GM23338 (cell line): ENCODE data around the gene KCNMA1. TPM values are rescaled to one million over a fixed set of nuclear protein-coding genes. Genes with fewer than 3 reads are reported as not detected.

Source experiments
- ATAC-seq: fragments of 200-7000 bp; cut with Tn5 transposase; 3 replicates; pipeline ENCODE4 v1.9.1; 2020
- DNase-seq: peaks from one replicate; pipeline ENCODE4 v3.0.0-alpha.2; 2015; ENCODE audit warnings: low spot score
- H2AFZ ChIP-seq: fragments of 200-600 bp; sonication (generic); 2 replicates; pipeline ENCODE4 v1.8.0; 2016; ENCODE audit warnings: antibody characterized with exemption, mild to moderate bottlenecking, moderate library complexity
- H3F3A ChIP-seq: fragments of 200-600 bp; sonication (generic); replicated peaks from 2 replicates; pipeline ENCODE4 v1.8.0; 2017; ENCODE audit warnings: antibody characterized with exemption, mixed run types, low read depth
- H3K27ac ChIP-seq: fragments of 200-600 bp; sonication (generic); 2 replicates; pipeline ENCODE4 v1.6.1; 2016; ENCODE audit warnings: low read depth
- H3K27me3 ChIP-seq: fragments of 200-600 bp; sonication (generic); 2 replicates; pipeline ENCODE4 v1.8.0; 2016; ENCODE audit warnings: mild to moderate bottlenecking, mixed run types, moderate library complexity; ENCODE audit not compliant: insufficient read depth
- H3K36me3 ChIP-seq: fragments of 200-600 bp; sonication (generic); 2 replicates; pipeline ENCODE4 v1.8.0; 2016; ENCODE audit warnings: mild to moderate bottlenecking; ENCODE audit not compliant: insufficient read depth
- H3K4me1 ChIP-seq: fragments of 200-600 bp; sonication (generic); 2 replicates; pipeline ENCODE4 v1.8.0; 2016; ENCODE audit warnings: mild to moderate bottlenecking, moderate library complexity; ENCODE audit not compliant: insufficient read depth
- H3K4me2 ChIP-seq: fragments of 200-600 bp; sonication (generic); 2 replicates; pipeline ENCODE4 v1.7.1; 2017; ENCODE audit warnings: mixed run types
- H3K4me3 ChIP-seq: fragments of 200-600 bp; sonication (generic); 2 replicates; pipeline ENCODE4 v1.6.1; 2016; ENCODE audit warnings: mixed run types
- H3K79me2 ChIP-seq: fragments of 200-600 bp; sonication (generic); replicated peaks from 2 replicates; pipeline ENCODE4 v1.8.0; 2017; ENCODE audit warnings: mild to moderate bottlenecking; ENCODE audit not compliant: insufficient read depth
- H3K9me2 ChIP-seq: fragments of 200-600 bp; sonication (generic); 2 replicates; pipeline ENCODE4 v1.8.0; 2017; ENCODE audit not compliant: insufficient read depth
- H4K20me1 ChIP-seq: fragments of 200-600 bp; sonication (generic); replicated peaks from 2 replicates; pipeline ENCODE4 v1.8.0; 2017; ENCODE audit warnings: mild to moderate bottlenecking; ENCODE audit not compliant: insufficient read depth
- H3K27ac Mint-ChIP-seq: 2 replicates; pipeline ENCODE4 v1.8.0; 2020; ENCODE audit warnings: inconsistent platforms, mild to moderate bottlenecking, moderate library complexity, mixed read lengths
- H3K27me3 Mint-ChIP-seq: 3 replicates; pipeline ENCODE4 v1.8.0; 2022; ENCODE audit warnings: low read depth, mild to moderate bottlenecking, moderate library complexity, mixed read lengths, inconsistent platforms; ENCODE audit not compliant: insufficient read depth, poor library complexity
- H3K36me3 Mint-ChIP-seq: 3 replicates; pipeline ENCODE4 v1.8.0; 2021; ENCODE audit warnings: low read depth, mild to moderate bottlenecking, inconsistent platforms, moderate library complexity, mixed read lengths
- H3K4me1 Mint-ChIP-seq: 3 replicates; pipeline ENCODE4 v1.8.0; 2020; ENCODE audit warnings: mild to moderate bottlenecking, inconsistent platforms, mixed read lengths
- H3K4me3 Mint-ChIP-seq: 3 replicates; pipeline ENCODE4 v1.8.0; 2021; ENCODE audit warnings: moderate library complexity, mild to moderate bottlenecking, inconsistent platforms, mixed read lengths
- H3K9me3 Mint-ChIP-seq: 3 replicates; pipeline ENCODE4 v1.8.0; 2020; ENCODE audit warnings: moderate library complexity, mild to moderate bottlenecking, inconsistent platforms, mixed read lengths
- CREB1 ChIP-seq: fragments of 250-450 bp; sonication (Bioruptor Pico); IDR thresholded peaks from 2 replicates; pipeline ENCODE4 v1.5.0; 2020; ENCODE audit warnings: low read depth, mild to moderate bottlenecking, moderate library complexity
- ETS1 ChIP-seq: IDR thresholded peaks from 2 replicates; pipeline ENCODE4 v1.6.1; 2016; ENCODE audit warnings: antibody characterized with exemption
- EZH2 ChIP-seq: fragments of 200-600 bp; sonication (generic); IDR thresholded peaks from one replicate; pipeline ENCODE4 v1.8.0; 2017; ENCODE audit warnings: antibody characterized with exemption, mild to moderate bottlenecking, low read depth; ENCODE audit not compliant: unreplicated experiment
- EZH2phosphoT487 ChIP-seq: fragments of 200-600 bp; sonication (generic); IDR thresholded peaks from one replicate; pipeline ENCODE4 v1.8.1; 2018; ENCODE audit warnings: antibody characterized with exemption; ENCODE audit not compliant: unreplicated experiment
- JUNB ChIP-seq: IDR thresholded peaks from one replicate; pipeline ENCODE4 v1.6.1; 2016; ENCODE audit warnings: antibody characterized with exemption; ENCODE audit not compliant: unreplicated experiment
- NANOG ChIP-seq: IDR thresholded peaks from 2 replicates; pipeline ENCODE4 v1.6.1; 2016; ENCODE audit warnings: antibody characterized with exemption, borderline replicate concordance
- POLR2AphosphoS5 ChIP-seq: IDR thresholded peaks from 2 replicates; pipeline ENCODE4 v1.6.1; 2016; ENCODE audit warnings: antibody characterized with exemption, low read depth
- REST ChIP-seq: IDR thresholded peaks from one replicate; pipeline ENCODE4 v1.6.1; 2018; ENCODE audit warnings: antibody characterized with exemption; ENCODE audit not compliant: unreplicated experiment
- STAT1 ChIP-seq: IDR thresholded peaks from one replicate; pipeline ENCODE4 v1.6.1; 2016; ENCODE audit warnings: antibody characterized with exemption; ENCODE audit not compliant: unreplicated experiment
- ZNF114 ChIP-seq: fragments of 250-450 bp; sonication (Bioruptor Pico); IDR thresholded peaks from 2 replicates; pipeline ENCODE4 v1.5.0; 2020; ENCODE audit warnings: mild to moderate bottlenecking, moderate library complexity
- ZNF331 ChIP-seq: fragments of 250-450 bp; sonication (Bioruptor Pico); IDR thresholded peaks from 2 replicates; pipeline ENCODE4 v1.5.0; 2020; ENCODE audit warnings: low read depth, mild to moderate bottlenecking, moderate library complexity
- polyA plus RNA-seq: library from polyadenylated mRNA; unstranded; fragments of >200 nt; fragmentation: Nextera tagmentation; extraction: Ambion mirVana; gene quantifications from 2 replicates; pipeline ENCODE4 v1.2.1, GENCODE V29; 2016
- total RNA-seq: library from RNA; depleted of rRNA; stranded (reverse); fragments of >200 nt; shearing (Covaris generic); gene quantifications from 2 replicates; pipeline ENCODE4 v1.2.3, GENCODE V29; 2014
- TF ChIP-seq, protein P1 (sequence below): fragments of 250-450 bp; sonication (Bioruptor Pico); IDR thresholded peaks from 2 replicates; pipeline ENCODE4 v1.5.0; 2020; ENCODE audit warnings: mild to moderate bottlenecking, moderate library complexity
- TF ChIP-seq, protein P2 (sequence below), 2 experiments: fragments of 200-600 bp in 1 of 2; sonication (generic) in 1 of 2; conservative IDR thresholded peaks; 2 replicates each; pipeline versions ENCODE4 v1.5.1 to v1.6.1; 2016 to 2017; ENCODE audit warnings: antibody characterized with exemption in 2 of 2, low read depth in 2 of 2, mild to moderate bottlenecking in 2 of 2, moderate library complexity in 1 of 2

Gene KCNMA1
- total and polyA plus RNA-seq, 2 experiments from 2014 or later = 8.2 to 9.0 TPM

GRCh38 chr10:77590344-77591237, 47.0 kb downstream of the KCNMA1 start:
- ATAC-seq = no peak
- no peaks in the 10 kb centered on the region; the same call in 1 of the 2 replicates for H3K36me3 ChIP-seq
- no peak for TF ChIP-seq EZH2phosphoT487
- TF ChIP-seq, protein P1, sequence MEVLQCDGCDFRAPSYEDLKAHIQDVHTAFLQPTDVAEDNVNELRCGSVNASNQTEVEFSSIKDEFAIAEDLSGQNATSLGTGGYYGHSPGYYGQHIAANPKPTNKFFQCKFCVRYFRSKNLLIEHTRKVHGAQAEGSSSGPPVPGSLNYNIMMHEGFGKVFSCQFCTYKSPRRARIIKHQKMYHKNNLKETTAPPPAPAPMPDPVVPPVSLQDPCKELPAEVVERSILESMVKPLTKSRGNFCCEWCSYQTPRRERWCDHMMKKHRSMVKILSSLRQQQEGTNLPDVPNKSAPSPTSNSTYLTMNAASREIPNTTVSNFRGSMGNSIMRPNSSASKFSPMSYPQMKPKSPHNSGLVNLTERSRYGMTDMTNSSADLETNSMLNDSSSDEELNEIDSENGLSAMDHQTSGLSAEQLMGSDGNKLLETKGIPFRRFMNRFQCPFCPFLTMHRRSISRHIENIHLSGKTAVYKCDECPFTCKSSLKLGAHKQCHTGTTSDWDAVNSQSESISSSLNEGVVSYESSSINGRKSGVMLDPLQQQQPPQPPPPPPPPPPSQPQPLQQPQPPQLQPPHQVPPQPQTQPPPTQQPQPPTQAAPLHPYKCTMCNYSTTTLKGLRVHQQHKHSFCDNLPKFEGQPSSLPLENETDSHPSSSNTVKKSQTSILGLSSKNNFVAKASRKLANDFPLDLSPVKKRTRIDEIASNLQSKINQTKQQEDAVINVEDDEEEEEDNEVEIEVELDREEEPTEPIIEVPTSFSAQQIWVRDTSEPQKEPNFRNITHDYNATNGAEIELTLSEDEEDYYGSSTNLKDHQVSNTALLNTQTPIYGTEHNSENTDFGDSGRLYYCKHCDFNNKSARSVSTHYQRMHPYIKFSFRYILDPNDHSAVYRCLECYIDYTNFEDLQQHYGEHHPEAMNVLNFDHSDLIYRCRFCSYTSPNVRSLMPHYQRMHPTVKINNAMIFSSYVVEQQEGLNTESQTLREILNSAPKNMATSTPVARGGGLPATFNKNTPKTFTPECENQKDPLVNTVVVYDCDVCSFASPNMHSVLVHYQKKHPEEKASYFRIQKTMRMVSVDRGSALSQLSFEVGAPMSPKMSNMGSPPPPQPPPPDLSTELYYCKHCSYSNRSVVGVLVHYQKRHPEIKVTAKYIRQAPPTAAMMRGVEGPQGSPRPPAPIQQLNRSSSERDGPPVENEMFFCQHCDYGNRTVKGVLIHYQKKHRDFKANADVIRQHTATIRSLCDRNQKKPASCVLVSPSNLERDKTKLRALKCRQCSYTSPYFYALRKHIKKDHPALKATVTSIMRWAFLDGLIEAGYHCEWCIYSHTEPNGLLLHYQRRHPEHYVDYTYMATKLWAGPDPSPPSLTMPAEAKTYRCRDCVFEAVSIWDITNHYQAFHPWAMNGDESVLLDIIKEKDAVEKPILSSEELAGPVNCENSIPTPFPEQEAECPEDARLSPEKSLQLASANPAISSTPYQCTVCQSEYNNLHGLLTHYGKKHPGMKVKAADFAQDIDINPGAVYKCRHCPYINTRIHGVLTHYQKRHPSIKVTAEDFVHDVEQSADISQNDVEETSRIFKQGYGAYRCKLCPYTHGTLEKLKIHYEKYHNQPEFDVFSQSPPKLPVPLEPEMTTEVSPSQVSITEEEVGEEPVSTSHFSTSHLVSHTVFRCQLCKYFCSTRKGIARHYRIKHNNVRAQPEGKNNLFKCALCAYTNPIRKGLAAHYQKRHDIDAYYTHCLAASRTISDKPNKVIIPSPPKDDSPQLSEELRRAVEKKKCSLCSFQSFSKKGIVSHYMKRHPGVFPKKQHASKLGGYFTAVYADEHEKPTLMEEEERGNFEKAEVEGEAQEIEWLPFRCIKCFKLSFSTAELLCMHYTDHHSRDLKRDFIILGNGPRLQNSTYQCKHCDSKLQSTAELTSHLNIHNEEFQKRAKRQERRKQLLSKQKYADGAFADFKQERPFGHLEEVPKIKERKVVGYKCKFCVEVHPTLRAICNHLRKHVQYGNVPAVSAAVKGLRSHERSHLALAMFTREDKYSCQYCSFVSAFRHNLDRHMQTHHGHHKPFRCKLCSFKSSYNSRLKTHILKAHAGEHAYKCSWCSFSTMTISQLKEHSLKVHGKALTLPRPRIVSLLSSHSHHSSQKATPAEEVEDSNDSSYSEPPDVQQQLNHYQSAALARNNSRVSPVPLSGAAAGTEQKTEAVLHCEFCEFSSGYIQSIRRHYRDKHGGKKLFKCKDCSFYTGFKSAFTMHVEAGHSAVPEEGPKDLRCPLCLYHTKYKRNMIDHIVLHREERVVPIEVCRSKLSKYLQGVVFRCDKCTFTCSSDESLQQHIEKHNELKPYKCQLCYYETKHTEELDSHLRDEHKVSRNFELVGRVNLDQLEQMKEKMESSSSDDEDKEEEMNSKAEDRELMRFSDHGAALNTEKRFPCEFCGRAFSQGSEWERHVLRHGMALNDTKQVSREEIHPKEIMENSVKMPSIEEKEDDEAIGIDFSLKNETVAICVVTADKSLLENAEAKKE (CRISPR knock-in tag) = no peak
- TF ChIP-seq STAT1 = no peak
- no peak for TF ChIP-seq ETS1
- TF ChIP-seq POLR2AphosphoS5 = no peak
- no peak for TF ChIP-seq REST
- TF ChIP-seq, protein P2, sequence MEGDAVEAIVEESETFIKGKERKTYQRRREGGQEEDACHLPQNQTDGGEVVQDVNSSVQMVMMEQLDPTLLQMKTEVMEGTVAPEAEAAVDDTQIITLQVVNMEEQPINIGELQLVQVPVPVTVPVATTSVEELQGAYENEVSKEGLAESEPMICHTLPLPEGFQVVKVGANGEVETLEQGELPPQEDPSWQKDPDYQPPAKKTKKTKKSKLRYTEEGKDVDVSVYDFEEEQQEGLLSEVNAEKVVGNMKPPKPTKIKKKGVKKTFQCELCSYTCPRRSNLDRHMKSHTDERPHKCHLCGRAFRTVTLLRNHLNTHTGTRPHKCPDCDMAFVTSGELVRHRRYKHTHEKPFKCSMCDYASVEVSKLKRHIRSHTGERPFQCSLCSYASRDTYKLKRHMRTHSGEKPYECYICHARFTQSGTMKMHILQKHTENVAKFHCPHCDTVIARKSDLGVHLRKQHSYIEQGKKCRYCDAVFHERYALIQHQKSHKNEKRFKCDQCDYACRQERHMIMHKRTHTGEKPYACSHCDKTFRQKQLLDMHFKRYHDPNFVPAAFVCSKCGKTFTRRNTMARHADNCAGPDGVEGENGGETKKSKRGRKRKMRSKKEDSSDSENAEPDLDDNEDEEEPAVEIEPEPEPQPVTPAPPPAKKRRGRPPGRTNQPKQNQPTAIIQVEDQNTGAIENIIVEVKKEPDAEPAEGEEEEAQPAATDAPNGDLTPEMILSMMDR (conservative IDR thresholded peaks at IDR 0.05; ENCODE audit: low read depth in 2 of 2) = no peak
- no peak for TF ChIP-seq CREB1 (CRISPR knock-in tag)
- no peak for TF ChIP-seq EZH2
- TF ChIP-seq ZNF331 = no peak
- TF ChIP-seq NANOG = no peak
- TF ChIP-seq ZNF114 (CRISPR knock-in tag) = no peak
- TF ChIP-seq JUNB = no peak

More at GRCh38 chr10:77590344-77591237, 47.0 kb downstream of the KCNMA1 start:
- H2AFZ ChIP-seq = no peak overlapping the region
- no peak overlapping the region for H3K4me3 Mint-ChIP-seq
- peaks cover 2% of the 10 kb centered on the region for H3K27me3 Mint-ChIP-seq
- no peaks in the 10 kb centered on the region for H3K9me3 Mint-ChIP-seq
- H3K27me3 ChIP-seq = no peaks in the 10 kb centered on the region
- peak overlapping the region; percentile 74 for H3K27ac Mint-ChIP-seq
- peaks cover 12% of the 10 kb centered on the region for H3K4me1 Mint-ChIP-seq
- H3K4me3 ChIP-seq = no peak overlapping the region
- DNase-seq = no peak
- H3K4me1 ChIP-seq = peaks cover 7% of the 10 kb centered on the region; the same call in 1 of the 2 replicates
- no peaks in the 10 kb centered on the region; the same call in 1 of the 2 replicates for H3K79me2 ChIP-seq
- no peak overlapping the region for H3K4me2 ChIP-seq
- peaks cover 2% of the 10 kb centered on the region; the same call in 1 of the 3 replicates for H3K36me3 Mint-ChIP-seq
- no peak overlapping the region for H3K27ac ChIP-seq
- H3F3A ChIP-seq = no peaks in the 10 kb centered on the region
- no peaks in the 10 kb centered on the region for H4K20me1 ChIP-seq
- H3K9me2 ChIP-seq = no peaks in the 10 kb centered on the region
